NB4 (cell line): ENCODE results near the gene SRC.

Source experiments
- CTCF ChIP-seq: IDR thresholded peaks from one replicate; pipeline ENCODE4 v1.5.1; 2012; ENCODE audit warnings: low read depth, low read length
- POLR2A ChIP-seq: IDR thresholded peaks from 2 replicates; pipeline ENCODE4 v1.6.1; 2011; ENCODE audit warnings: mild to moderate bottlenecking; ENCODE audit not compliant: insufficient read length; ENCODE audit errors: extremely low read depth

DNA sequence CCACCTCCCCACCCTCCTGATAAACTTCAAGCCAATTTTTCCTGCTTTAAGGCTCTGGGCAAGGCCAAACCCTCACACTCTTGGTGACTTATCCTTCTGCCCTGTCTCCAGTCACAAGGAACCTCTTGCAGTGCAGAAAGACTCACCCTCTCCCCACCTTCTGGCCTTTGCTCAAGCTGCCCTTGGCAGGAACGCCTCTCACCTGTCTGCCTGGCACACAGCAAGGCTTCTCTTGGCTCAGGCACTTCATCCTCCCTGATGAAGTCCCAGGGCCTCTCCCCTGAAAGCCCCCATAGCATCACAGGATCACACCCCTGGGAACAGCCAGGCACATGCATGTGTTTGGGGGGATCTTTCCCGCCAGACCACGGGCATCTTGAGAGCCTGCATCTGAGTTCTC lies 106.3 kb downstream of the SRC start:
- TF ChIP-seq CTCF (no peak), POLR2A (no peak)
